ENCODE results near the gene FGF12. TPM values are rescaled to one million over a fixed set of nuclear protein-coding genes. Genes with fewer than 3 reads are reported as not detected.

Gene FGF12
- polyA plus RNA-seq, 3 donors, result not detected

DNA sequence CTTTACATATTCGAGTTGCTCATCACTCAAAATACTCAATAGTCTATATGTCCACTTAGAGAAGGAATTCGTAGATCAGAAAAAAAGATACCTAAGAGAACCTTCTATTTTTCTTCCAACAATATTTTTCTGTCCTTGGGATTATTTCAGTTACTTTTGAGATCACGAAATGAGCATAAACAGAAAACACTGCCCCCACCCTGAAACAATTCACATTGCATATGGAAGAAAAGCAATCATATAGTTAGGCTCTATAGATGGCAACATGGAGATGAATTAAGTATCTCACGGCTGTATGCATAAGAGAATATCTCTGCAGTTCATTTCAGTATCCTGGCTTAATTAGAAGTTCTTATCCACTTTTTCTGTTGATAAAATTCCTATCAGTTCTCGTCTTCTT, 391.1 kb downstream of the FGF12 start:
- intact Hi-C loops (cut with micrococcal nuclease), result no loop called here
- no peak overlapping the region for H3K4me3 ChIP-seq (replicated peaks in 1 of 3; ENCODE audit: low read depth in 2 of 3, low read length in 3 of 3)
- 80% methylated on average over 1 of the region's 5 CpGs for WGBS (ENCODE audit: insufficient coverage)
- H3K79me2 ChIP-seq (ENCODE audit: insufficient read depth, low read length), result no peaks in the 10 kb centered on the region
- Mint-ChIP-seq H3K36me3 (no peaks in the 10 kb centered on the region), H3K9me3 (peaks cover 0 to 3% (median 0%) of the 10 kb centered on the region in 7 donors), H3K4me3 (no peak overlapping the region), H3K4me1 (no peaks in the 10 kb centered on the region), H3K27ac (no peak overlapping the region), H3K27me3 (ENCODE audit: low read depth in 3 of 3) (no peaks in the 10 kb centered on the region)
- no peaks in the 10 kb centered on the region for H3K4me1 ChIP-seq (ENCODE audit: control insufficient read depth in 1 of 2, insufficient read depth in 2 of 2, low read length in 2 of 2)
- H3K9ac ChIP-seq (ENCODE audit: insufficient read depth, low read length, poor library complexity, severe bottlenecking), result no peak overlapping the region
- no peaks in the 10 kb centered on the region for H3K36me3 ChIP-seq (replicated peaks in 1 of 2; ENCODE audit: control insufficient read depth in 1 of 2, insufficient read depth in 2 of 2, low read length in 2 of 2)
- no peaks in the 10 kb centered on the region for H4K20me1 ChIP-seq (ENCODE audit: insufficient read depth, low read length)
- TF ChIP-seq, protein P1, sequence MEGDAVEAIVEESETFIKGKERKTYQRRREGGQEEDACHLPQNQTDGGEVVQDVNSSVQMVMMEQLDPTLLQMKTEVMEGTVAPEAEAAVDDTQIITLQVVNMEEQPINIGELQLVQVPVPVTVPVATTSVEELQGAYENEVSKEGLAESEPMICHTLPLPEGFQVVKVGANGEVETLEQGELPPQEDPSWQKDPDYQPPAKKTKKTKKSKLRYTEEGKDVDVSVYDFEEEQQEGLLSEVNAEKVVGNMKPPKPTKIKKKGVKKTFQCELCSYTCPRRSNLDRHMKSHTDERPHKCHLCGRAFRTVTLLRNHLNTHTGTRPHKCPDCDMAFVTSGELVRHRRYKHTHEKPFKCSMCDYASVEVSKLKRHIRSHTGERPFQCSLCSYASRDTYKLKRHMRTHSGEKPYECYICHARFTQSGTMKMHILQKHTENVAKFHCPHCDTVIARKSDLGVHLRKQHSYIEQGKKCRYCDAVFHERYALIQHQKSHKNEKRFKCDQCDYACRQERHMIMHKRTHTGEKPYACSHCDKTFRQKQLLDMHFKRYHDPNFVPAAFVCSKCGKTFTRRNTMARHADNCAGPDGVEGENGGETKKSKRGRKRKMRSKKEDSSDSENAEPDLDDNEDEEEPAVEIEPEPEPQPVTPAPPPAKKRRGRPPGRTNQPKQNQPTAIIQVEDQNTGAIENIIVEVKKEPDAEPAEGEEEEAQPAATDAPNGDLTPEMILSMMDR (IDR thresholded peaks at IDR 0.05), result no peak
- no peaks in the 10 kb centered on the region for H3K9me3 ChIP-seq (replicated peaks in 1 of 2; ENCODE audit: control insufficient read depth in 1 of 2, insufficient read depth in 1 of 2, low read length in 2 of 2)
- H3K27ac ChIP-seq (ENCODE audit: low read depth in 1 of 2, low read length in 2 of 2), result no peak overlapping the region
- H3K4me2 ChIP-seq (replicated peaks; ENCODE audit: extremely low read depth, low read length, poor library complexity, severe bottlenecking), result no peak overlapping the region
- DNase-seq, result no peak
- no peak overlapping the region for H2AFZ ChIP-seq (ENCODE audit: insufficient read depth, low read depth, low read length, poor library complexity, severe bottlenecking)
- no peaks in the 10 kb centered on the region for H3K27me3 ChIP-seq (ENCODE audit: control insufficient read depth in 2 of 2, insufficient read depth in 2 of 2, low read length in 2 of 2)

DNA sequence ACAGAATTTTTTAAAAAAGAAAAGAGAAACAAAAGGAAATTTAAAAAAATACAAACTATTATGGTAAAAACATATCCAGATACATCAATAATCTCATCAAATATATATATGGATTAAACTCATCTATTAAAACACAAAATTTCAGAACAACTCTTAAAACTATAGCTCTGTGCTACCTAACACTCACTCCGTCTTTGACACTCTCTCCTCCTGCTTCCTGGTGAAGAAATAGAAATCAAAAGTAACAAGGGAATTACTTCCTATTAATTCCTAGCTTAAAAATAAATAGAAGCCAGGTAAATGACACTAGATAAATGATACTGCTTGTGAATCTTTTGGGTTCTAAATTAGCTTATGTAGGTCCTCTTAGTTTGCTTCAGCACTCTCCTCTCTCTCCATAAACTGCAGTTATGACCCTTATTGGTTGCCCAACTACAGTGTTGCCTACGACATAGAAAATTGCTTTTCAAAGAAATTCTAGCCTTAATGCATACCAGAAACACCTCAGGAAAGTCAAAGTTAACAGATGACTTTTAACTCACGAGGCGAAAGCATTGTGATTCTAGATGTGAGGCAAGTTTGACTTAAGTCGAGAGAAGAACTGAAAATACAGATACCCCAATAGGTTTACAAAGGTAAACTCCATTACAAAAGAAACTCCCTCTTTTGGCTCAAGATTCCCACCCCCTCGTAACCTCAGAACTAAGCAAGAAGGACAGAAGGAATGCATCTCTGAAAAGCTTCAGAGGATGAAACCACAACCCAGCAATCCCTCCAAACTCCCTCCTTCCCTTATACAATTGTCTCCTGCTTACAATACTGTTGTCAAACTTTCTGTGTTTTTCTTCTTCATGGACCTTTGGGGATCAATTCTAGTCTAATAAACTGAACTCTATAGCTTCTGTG, 394.7 kb downstream of the FGF12 start:
- Histone ChIP-seq H3K27ac (ENCODE audit: low read depth in 1 of 2, low read length in 2 of 2) (no peak overlapping the region), H2AFZ (ENCODE audit: insufficient read depth, low read depth, low read length, poor library complexity, severe bottlenecking) (no peak overlapping the region), H3K4me1 (ENCODE audit: control insufficient read depth in 1 of 2, insufficient read depth in 2 of 2, low read length in 2 of 2) (no peaks in the 10 kb centered on the region), H3K4me2 (replicated peaks; ENCODE audit: extremely low read depth, low read length, poor library complexity, severe bottlenecking) (no peak overlapping the region), H4K20me1 (ENCODE audit: insufficient read depth, low read length) (no peaks in the 10 kb centered on the region), H3K79me2 (ENCODE audit: insufficient read depth, low read length) (no peaks in the 10 kb centered on the region), H3K4me3 (replicated peaks in 1 of 3; ENCODE audit: low read depth in 2 of 3, low read length in 3 of 3) (no peak overlapping the region), H3K9ac (ENCODE audit: insufficient read depth, low read length, poor library complexity, severe bottlenecking) (no peak overlapping the region), H3K9me3 (replicated peaks in 1 of 2; ENCODE audit: control insufficient read depth in 1 of 2, insufficient read depth in 1 of 2, low read length in 2 of 2) (no peaks in the 10 kb centered on the region), H3K36me3 (replicated peaks in 1 of 2; ENCODE audit: control insufficient read depth in 1 of 2, insufficient read depth in 2 of 2, low read length in 2 of 2) (no peaks in the 10 kb centered on the region), H3K27me3 (ENCODE audit: control insufficient read depth in 2 of 2, insufficient read depth in 2 of 2, low read length in 2 of 2) (no peaks in the 10 kb centered on the region)
- 91% methylated on average over 1 of the region's 6 CpGs for WGBS (ENCODE audit: insufficient coverage)
- TF ChIP-seq, protein P1 (IDR thresholded peaks at IDR 0.05), result no peak
- intact Hi-C loops (cut with micrococcal nuclease), result no loop called here
- Mint-ChIP-seq H3K27ac (no peak overlapping the region), H3K4me1 (no peaks in the 10 kb centered on the region), H3K9me3 (peaks cover 0 to 3% (median 0%) of the 10 kb centered on the region in 7 donors), H3K36me3 (no peaks in the 10 kb centered on the region), H3K27me3 (ENCODE audit: low read depth in 3 of 3) (no peaks in the 10 kb centered on the region), H3K4me3 (no peak overlapping the region)
- DNase-seq, result no peak

All from CD14-positive monocyte (primary cell).